ENCODE results near the gene ZWILCH.

ZWILCH gene

GRCh38 chr15:66569461-66570137 is 64.5 kb downstream of the ZWILCH start:
- H3K4me3 ChIP-seq (replicated peaks; ENCODE audit: insufficient read depth, low read length), result no peak overlapping the region
- TF ChIP-seq GABPA (IDR thresholded peaks at IDR 0.05; ENCODE audit: low read depth), result no peak
- no peak for TF ChIP-seq POLR2AphosphoS5 (IDR thresholded peaks at IDR 0.05; ENCODE audit: low read depth)
- no peak for TF ChIP-seq REST (IDR thresholded peaks at IDR 0.05; ENCODE audit: insufficient replicate concordance, low read depth)
- TF ChIP-seq SPI1 (IDR thresholded peaks at IDR 0.05; ENCODE audit: borderline replicate concordance, low read depth), result no peak
- no peak overlapping the region for H3K27ac ChIP-seq (replicated peaks)

GRCh38 chr15:66570327-66570726 is 65.2 kb downstream of the ZWILCH start:
- Histone ChIP-seq H3K27me3 (ENCODE audit: insufficient read depth, poor library complexity, severe bottlenecking) (no peaks in the 10 kb centered on the region), H3K4me3 (replicated peaks; ENCODE audit: insufficient read depth, low read length) (no peak overlapping the region), H3K27ac (replicated peaks) (no peak overlapping the region)
- DNase-seq (ENCODE audit: low read depth in 1 of 2, low spot score in 1 of 2), result no peak
- TF ChIP-seq REST (IDR thresholded peaks at IDR 0.05; ENCODE audit: insufficient replicate concordance, low read depth) (no peak), GABPA (IDR thresholded peaks at IDR 0.05; ENCODE audit: low read depth) (no peak), POLR2AphosphoS5 (IDR thresholded peaks at IDR 0.05; ENCODE audit: low read depth) (no peak), CTCF (IDR thresholded peaks at IDR 0.05; ENCODE audit: insufficient read depth, low read length) (no peak), SPI1 (IDR thresholded peaks at IDR 0.05; ENCODE audit: borderline replicate concordance, low read depth) (no peak)

More at GRCh38 chr15:66569461-66570137, 64.5 kb downstream of the ZWILCH start:
- no peaks in the 10 kb centered on the region for H3K27me3 ChIP-seq (ENCODE audit: insufficient read depth, poor library complexity, severe bottlenecking)
- no peak for DNase-seq (ENCODE audit: low read depth in 1 of 2, low spot score in 1 of 2)

- TF ChIP-seq REST (IDR thresholded peaks at IDR 0.05; ENCODE audit: insufficient replicate concordance, low read depth), result no peak
- no peak for TF ChIP-seq CTCF (IDR thresholded peaks at IDR 0.05; ENCODE audit: insufficient read depth, low read length)
- no peak for TF ChIP-seq POLR2AphosphoS5 (IDR thresholded peaks at IDR 0.05; ENCODE audit: low read depth)
- TF ChIP-seq SPI1 (IDR thresholded peaks at IDR 0.05; ENCODE audit: borderline replicate concordance, low read depth), result no peak
- TF ChIP-seq GABPA (IDR thresholded peaks at IDR 0.05; ENCODE audit: low read depth), result no peak
- H3K4me3 ChIP-seq (replicated peaks; ENCODE audit: insufficient read depth, low read length), result no peak overlapping the region
- DNase-seq (ENCODE audit: low read depth in 1 of 2, low spot score in 1 of 2), result no peak
- no peaks in the 10 kb centered on the region for H3K27me3 ChIP-seq (ENCODE audit: insufficient read depth, poor library complexity, severe bottlenecking)
- H3K27ac ChIP-seq (replicated peaks), result no peak overlapping the region
These were observed 65.8 kb downstream of the ZWILCH start for GRCh38 chr15:66570842-66571478.
